Neutrophil (primary cell): Measurements from ENCODE around the gene MYOCD.

Experiments used
- H3K27ac ChIP-seq: fragments of 200-600 bp; sonication (generic); 2 replicates; pipeline ENCODE4 v1.5.1; 2016; ENCODE audit warnings: mild to moderate bottlenecking, moderate library complexity
- H3K27me3 ChIP-seq: fragments of 200-600 bp; sonication (generic); 2 replicates; pipeline ENCODE4 v1.6.0; 2016; ENCODE audit warnings: mild to moderate bottlenecking
- H3K36me3 ChIP-seq: fragments of 200-600 bp; sonication (generic); 2 replicates; pipeline ENCODE4 v1.5.1; 2017
- H3K4me1 ChIP-seq, 2 experiments: fragments of 200-600 bp in 1 of 2; sonication (generic) in 1 of 2; 1 replicate in 1 of 2; 2 replicates in 1 of 2; pipeline versions ENCODE4 v1.5.1 to v1.6.1; 2013 to 2016; ENCODE audit warnings: low read depth in 1 of 2, low read length in 1 of 2, mild to moderate bottlenecking in 1 of 2, moderate library complexity in 1 of 2; ENCODE audit not compliant: control insufficient read depth in 1 of 2, insufficient read depth in 1 of 2
- H3K4me3 ChIP-seq, 2 experiments: fragments of 200-600 bp in 1 of 2; sonication (generic) in 1 of 2; 1 replicate in 1 of 2; 2 replicates in 1 of 2; pipeline ENCODE4 v1.5.1; 2013 to 2016; ENCODE audit warnings: low read depth in 1 of 2, low read length in 1 of 2, mild to moderate bottlenecking in 1 of 2, moderate library complexity in 1 of 2
- H3K9me3 ChIP-seq: fragments of 200-600 bp; sonication (generic); 2 replicates; pipeline ENCODE4 v1.5.1; 2016
- TF ChIP-seq, protein P1 (sequence below): fragments of 200-600 bp; sonication (generic); IDR thresholded peaks from 2 replicates; pipeline ENCODE4 v1.5.1; 2016; ENCODE audit warnings: antibody characterized with exemption

Gene MYOCD

DNA sequence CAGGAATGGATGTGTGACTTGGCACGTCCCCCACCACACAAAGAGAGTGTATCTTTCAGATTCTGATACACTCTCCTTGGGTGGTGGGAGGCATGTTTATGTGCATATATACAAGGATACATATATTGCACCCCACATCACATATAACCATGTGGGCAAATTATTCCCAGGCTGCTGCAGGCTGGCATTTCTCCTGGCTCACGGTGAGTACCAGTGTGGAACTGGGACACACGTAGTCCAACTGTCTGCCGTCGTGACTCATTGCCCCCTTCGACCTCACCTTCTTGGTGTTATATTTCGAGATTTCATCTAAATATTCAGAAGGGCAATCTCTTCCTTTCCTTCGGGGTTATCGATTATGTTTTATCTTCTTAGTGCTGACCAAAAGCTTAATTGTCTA, 148.0 kb downstream of the MYOCD start:
- H3K4me1 ChIP-seq: no peaks in the 10 kb centered on the region

DNA sequence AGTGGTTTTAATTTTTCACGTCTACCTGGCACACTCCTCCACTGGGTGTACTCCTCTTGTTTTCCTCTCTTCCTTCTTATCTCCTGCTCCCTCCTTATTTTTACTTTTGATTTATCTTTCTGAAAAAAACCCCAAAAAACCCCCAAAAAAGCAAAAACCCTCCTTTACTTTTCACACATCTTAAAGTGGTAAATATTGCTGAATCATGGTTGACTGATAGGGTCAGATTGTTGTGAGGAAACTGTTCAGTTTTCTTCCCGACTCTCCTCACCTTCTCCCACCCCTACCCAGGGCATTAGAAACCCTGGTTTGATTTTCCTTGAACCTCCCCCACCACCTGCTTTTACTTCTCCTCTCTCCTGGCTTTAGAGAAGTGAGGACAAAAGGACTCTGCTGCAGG, 149.0 kb downstream of the MYOCD start:
- Histone ChIP-seq H3K9me3 (no peaks in the 10 kb centered on the region), H3K36me3 (no peaks in the 10 kb centered on the region), H3K27ac (no peak overlapping the region), H3K4me1 (no peaks in the 10 kb centered on the region), H3K27me3 (no peaks in the 10 kb centered on the region), H3K4me3 (no peak overlapping the region)
- TF ChIP-seq, protein P1, sequence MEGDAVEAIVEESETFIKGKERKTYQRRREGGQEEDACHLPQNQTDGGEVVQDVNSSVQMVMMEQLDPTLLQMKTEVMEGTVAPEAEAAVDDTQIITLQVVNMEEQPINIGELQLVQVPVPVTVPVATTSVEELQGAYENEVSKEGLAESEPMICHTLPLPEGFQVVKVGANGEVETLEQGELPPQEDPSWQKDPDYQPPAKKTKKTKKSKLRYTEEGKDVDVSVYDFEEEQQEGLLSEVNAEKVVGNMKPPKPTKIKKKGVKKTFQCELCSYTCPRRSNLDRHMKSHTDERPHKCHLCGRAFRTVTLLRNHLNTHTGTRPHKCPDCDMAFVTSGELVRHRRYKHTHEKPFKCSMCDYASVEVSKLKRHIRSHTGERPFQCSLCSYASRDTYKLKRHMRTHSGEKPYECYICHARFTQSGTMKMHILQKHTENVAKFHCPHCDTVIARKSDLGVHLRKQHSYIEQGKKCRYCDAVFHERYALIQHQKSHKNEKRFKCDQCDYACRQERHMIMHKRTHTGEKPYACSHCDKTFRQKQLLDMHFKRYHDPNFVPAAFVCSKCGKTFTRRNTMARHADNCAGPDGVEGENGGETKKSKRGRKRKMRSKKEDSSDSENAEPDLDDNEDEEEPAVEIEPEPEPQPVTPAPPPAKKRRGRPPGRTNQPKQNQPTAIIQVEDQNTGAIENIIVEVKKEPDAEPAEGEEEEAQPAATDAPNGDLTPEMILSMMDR: no peak

More for the DNA sequence above, 148.0 kb downstream of the MYOCD start:
- no peaks in the 10 kb centered on the region for H3K36me3 ChIP-seq
- peaks cover 4% of the 10 kb centered on the region for H3K9me3 ChIP-seq
- TF ChIP-seq, protein P1: no peak
- no peak overlapping the region for H3K27ac ChIP-seq
- no peaks in the 10 kb centered on the region for H3K27me3 ChIP-seq
- H3K4me3 ChIP-seq: no peak overlapping the region

DNA sequence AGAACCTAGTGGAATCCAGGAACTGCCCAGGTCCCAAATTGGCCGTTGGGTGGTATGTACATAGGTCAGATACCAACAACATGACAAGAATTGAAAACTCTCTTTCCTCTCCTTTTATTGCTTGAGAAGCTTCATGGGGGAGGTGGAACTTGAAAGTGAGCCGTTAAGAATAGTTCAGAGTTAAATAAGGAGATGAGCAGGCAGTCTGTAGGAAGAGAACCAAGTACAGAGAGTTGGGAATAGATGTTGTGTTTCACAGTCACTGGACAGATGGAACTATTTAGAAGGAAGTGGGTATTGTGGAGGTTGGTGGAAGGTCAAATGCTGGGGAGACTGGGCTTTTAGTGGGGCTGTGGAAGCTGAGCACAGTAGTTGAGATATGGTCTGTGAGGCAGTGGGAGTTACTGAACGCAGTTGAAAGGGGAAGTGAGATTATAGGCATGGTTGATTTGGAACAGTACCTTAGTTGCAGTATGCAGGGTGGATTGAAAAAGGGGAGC, 150.0 kb downstream of the MYOCD start:
- Histone ChIP-seq H3K9me3 (no peaks in the 10 kb centered on the region), H3K4me1 (no peaks in the 10 kb centered on the region), H3K36me3 (no peaks in the 10 kb centered on the region), H3K4me3 (no peak overlapping the region), H3K27ac (no peak overlapping the region), H3K27me3 (no peaks in the 10 kb centered on the region)
- TF ChIP-seq, protein P1: no peak
